GM12892 (cell line): ENCODE measurements around the gene SLC44A1.

Experiments used
- DNase-seq: peaks from one replicate; pipeline ENCODE4 v3.0.0; 2011; ENCODE audit not compliant: insufficient read length
- FAIRE-seq: peaks from 2 replicates; lab custom pipeline; 2011; peaks lifted over from hg19 to GRCh38; lab: Jason Lieb, UNC
- POLR2A ChIP-seq: IDR thresholded peaks from 2 replicates; pipeline ENCODE4 v1.6.1; 2011; ENCODE audit warnings: low read depth, low read length, control low read depth
- POLR2AphosphoS5 ChIP-seq: IDR thresholded peaks from 2 replicates; pipeline ENCODE4 v1.6.1; 2011; ENCODE audit warnings: low read depth, low read length, control low read depth
- TAF1 ChIP-seq: IDR thresholded peaks from 2 replicates; pipeline ENCODE4 v1.6.1; 2011; ENCODE audit warnings: low read depth, mild to moderate bottlenecking, control low read depth, low read length, borderline replicate concordance

Gene SLC44A1

GRCh38 chr9:105452185-105452584, 207.7 kb downstream of the SLC44A1 start:
- FAIRE-seq = no peak
- DNase-seq = no peak
- no peak for TF ChIP-seq POLR2A
- TF ChIP-seq TAF1 = no peak
- no peak for TF ChIP-seq POLR2AphosphoS5

GRCh38 chr9:105455836-105456475, 211.5 kb downstream of the SLC44A1 start:
- FAIRE-seq = no peak
- TF ChIP-seq POLR2AphosphoS5 = no peak
- TF ChIP-seq POLR2A = no peak
- no peak for TF ChIP-seq TAF1
- DNase-seq = no peak

GRCh38 chr9:105457560-105458294, 213.3 kb downstream of the SLC44A1 start:
- TF ChIP-seq TAF1 (no peak), POLR2A (no peak), POLR2AphosphoS5 (no peak)
- FAIRE-seq = no peak

GRCh38 chr9:105458404-105458803, 214.0 kb downstream of the SLC44A1 start:
- DNase-seq (no peak), FAIRE-seq (no peak)
- no peak for TF ChIP-seq TAF1
- TF ChIP-seq POLR2A = no peak
- TF ChIP-seq POLR2AphosphoS5 = no peak

More at GRCh38 chr9:105457560-105458294, 213.3 kb downstream of the SLC44A1 start:
- DNase-seq = no peak

GRCh38 chr9:105459336-105459735, 214.9 kb downstream of the SLC44A1 start:
- TF ChIP-seq TAF1 = no peak
- no peak for TF ChIP-seq POLR2AphosphoS5
- DNase-seq = no peak
- no peak for FAIRE-seq

GRCh38 chr9:105466898-105467455, 222.5 kb downstream of the SLC44A1 start:
- FAIRE-seq = no peak

GRCh38 chr9:105468875-105469274, 224.4 kb downstream of the SLC44A1 start:
- DNase-seq (no peak), FAIRE-seq (no peak)
- TF ChIP-seq POLR2A = no peak
- TF ChIP-seq POLR2AphosphoS5 = no peak
- TF ChIP-seq TAF1 = no peak

More at GRCh38 chr9:105466898-105467455, 222.5 kb downstream of the SLC44A1 start:
- DNase-seq = no peak
- TF ChIP-seq TAF1 (no peak), POLR2A (no peak), POLR2AphosphoS5 (no peak)

- no peak for FAIRE-seq
- no peak for TF ChIP-seq TAF1
- no peak for DNase-seq
Measured at GRCh38 chr9:105473221-105473620, 228.8 kb downstream of the SLC44A1 start.

- DNase-seq = no peak
- no peak for TF ChIP-seq TAF1
- no peak for TF ChIP-seq POLR2A
- TF ChIP-seq POLR2AphosphoS5 = no peak
Measured at GRCh38 chr9:105475302-105475701, 230.9 kb downstream of the SLC44A1 start.

GRCh38 chr9:105479846-105480245, 235.4 kb downstream of the SLC44A1 start:
- TF ChIP-seq POLR2A (no peak), TAF1 (no peak), POLR2AphosphoS5 (no peak)
- FAIRE-seq (no peak), DNase-seq (no peak)

More at GRCh38 chr9:105475302-105475701, 230.9 kb downstream of the SLC44A1 start:
- no peak for FAIRE-seq

- FAIRE-seq = peak; percentile 21
- no peak for DNase-seq
- TF ChIP-seq POLR2AphosphoS5 (no peak), TAF1 (no peak), POLR2A (no peak)
Measured at GRCh38 chr9:105483618-105484017, 239.2 kb downstream of the SLC44A1 start.
